PC-9 (cell line): ENCODE results near the gene CHML.

Experiments used
- CTCF ChIP-seq: fragments of 200-600 bp; sonication (generic); conservative IDR thresholded peaks from 2 replicates; pipeline ENCODE4 v1.6.1; 2017; ENCODE audit warnings: mixed run types, antibody characterized with exemption, mild to moderate bottlenecking, moderate library complexity
- EZH2 ChIP-seq: fragments of 200-600 bp; sonication (generic); IDR thresholded peaks from 2 replicates; pipeline ENCODE4 v1.8.0; 2017; ENCODE audit warnings: antibody characterized with exemption, low read depth

DNA sequence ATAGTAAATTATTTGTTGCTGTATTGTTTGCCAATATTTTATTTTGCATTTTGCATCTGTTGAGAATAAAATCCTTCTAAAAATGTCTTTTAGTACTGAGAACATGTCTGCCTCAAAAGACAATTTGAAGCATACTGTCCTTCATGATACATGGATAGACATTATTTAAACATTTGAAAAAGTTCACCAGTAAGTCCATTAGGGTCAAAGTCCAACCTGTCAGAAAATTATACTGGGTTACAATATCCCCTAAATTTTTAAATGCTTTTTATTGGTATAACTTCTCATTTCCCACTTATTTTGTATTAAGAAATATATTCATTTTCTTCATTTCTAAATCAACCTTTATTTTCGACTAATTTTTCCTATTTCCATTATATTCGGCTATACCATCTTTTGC lies 9.3 kb downstream of the CHML start:
- no peak for TF ChIP-seq CTCF
- no peak for TF ChIP-seq EZH2
